GM10248 (cell line): ENCODE measurements around the gene TBC1D22B.
"Not testable (repeated sequence)": the region's sequence is repeated elsewhere in the genome, so short reads cannot be mapped to it uniquely, and the experiment has no call there.

Experiments used
- CTCF ChIA-PET: fragments of 300-600 bp; sonication (Branson Sonifier 250); formaldehyde crosslinking; extraction: SDS; loops from one replicate; lab custom pipeline; 2021; ENCODE audit warnings: antibody characterized with exemption; lab: Yijun Ruan, JAX
- POLR2A ChIA-PET: fragments of 350-650 bp; sonication (Branson Sonifier 250); formaldehyde crosslinking; extraction: SDS; loops from one replicate; lab custom pipeline; 2020; ENCODE audit warnings: antibody characterized with exemption; lab: Yijun Ruan, JAX
- DNase-seq: peaks from one replicate; pipeline ENCODE4 v3.0.0; 2012; ENCODE audit errors: extremely low spot score
- CTCF ChIP-seq: IDR thresholded peaks from 2 replicates; pipeline ENCODE4 v1.5.1; 2012; ENCODE audit warnings: mild to moderate bottlenecking, low read depth; ENCODE audit errors: extremely low read depth, missing control alignments, control extremely low read depth

TBC1D22B gene

GRCh38 chr6:37331047-37331446, 73.5 kb downstream of the TBC1D22B start:
- POLR2A ChIA-PET, result no interaction called here
- CTCF ChIA-PET, result no interaction called here
- DNase-seq, result no peak
- no peak for TF ChIP-seq CTCF

GRCh38 chr6:37332894-37333293, 75.3 kb downstream of the TBC1D22B start:
- DNase-seq, result no peak
- CTCF ChIA-PET, result no interaction called here
- TF ChIP-seq CTCF, result no peak
- POLR2A ChIA-PET, result no interaction called here

GRCh38 chr6:37334047-37334446, 76.5 kb downstream of the TBC1D22B start:
- CTCF ChIA-PET, result no interaction called here
- no peak for TF ChIP-seq CTCF
- POLR2A ChIA-PET, result no interaction called here
- no peak for DNase-seq

- CTCF ChIA-PET, result interaction anchor here (2.4 kb wide), 1 partner anchor 13 kb away, joined by 11 read pairs; no protein-coding TSS in a partner anchor
- POLR2A ChIA-PET, DNase-seq: not testable (repeated sequence)
Measured at GRCh38 chr6:37338317-37338716, 80.7 kb downstream of the TBC1D22B start.

- no peak for TF ChIP-seq CTCF
- ChIA-PET CTCF (interaction anchor here (2.4 kb wide), 1 partner anchor 14 kb away, joined by 11 read pairs; no protein-coding TSS in a partner anchor), POLR2A (no interaction called here)
- DNase-seq, result no peak
Measured at GRCh38 chr6:37338745-37339255, 81.2 kb downstream of the TBC1D22B start.

- no peak for DNase-seq
- POLR2A ChIA-PET, result no interaction called here
- no peak for TF ChIP-seq CTCF
- CTCF ChIA-PET, result interaction anchor here (1.2 to 2.4 kb wide), 3 partner anchors 15 to 25 kb away, joined by 3 to 11 read pairs (median 5); no protein-coding TSS in a partner anchor
Measured at GRCh38 chr6:37339741-37340638, 82.4 kb downstream of the TBC1D22B start.

- POLR2A ChIA-PET, result no interaction called here
- DNase-seq, result no peak
- CTCF ChIA-PET, result interaction anchor here (1.2 to 2.4 kb wide), 3 partner anchors 16 to 26 kb away, joined by 3 to 11 read pairs (median 5); no protein-coding TSS in a partner anchor
- no peak for TF ChIP-seq CTCF
Measured at GRCh38 chr6:37340639-37340943, 83.0 kb downstream of the TBC1D22B start.
